ENCODE results near the gene PCMT1. TPM values are rescaled to one million over a fixed set of nuclear protein-coding genes. Genes with fewer than 3 reads are reported as not detected.

Gene PCMT1
- total and polyA plus RNA-seq, 4 donors = 48.4 to 72.1 (median 53.9) TPM

DNA sequence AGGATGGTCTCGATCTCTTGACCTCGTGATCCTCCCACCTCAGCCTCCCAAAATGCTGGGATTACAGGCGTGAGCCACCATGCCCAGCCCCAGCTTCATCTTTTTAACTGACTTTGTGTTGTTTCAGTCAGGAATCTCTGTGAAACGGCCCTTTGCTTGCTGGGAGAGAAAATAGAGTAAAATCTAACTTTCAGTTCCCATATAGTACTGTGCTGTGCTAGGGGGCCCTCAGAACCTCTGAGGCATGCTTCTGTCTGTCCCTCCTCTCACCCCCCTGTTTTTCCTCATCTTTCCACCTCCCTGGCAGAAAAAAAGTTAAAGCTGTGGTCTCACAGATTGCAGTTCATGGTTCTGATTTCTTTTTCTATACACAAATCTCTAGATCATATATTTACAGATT is 66.2 kb downstream of the PCMT1 start:
- WGBS, 2 donors = 92 to 94% methylated on average over 4 of the region's 4 CpGs
- Histone ChIP-seq H3K27ac (ENCODE audit: low read depth in 1 of 2, low read length in 2 of 2) (no peak overlapping the region), H3K27me3 (ENCODE audit: control insufficient read depth in 1 of 2, insufficient read depth in 2 of 2, low read length in 1 of 2) (no peaks in the 10 kb centered on the region), H3K4me1 (ENCODE audit: control insufficient read depth in 1 of 2, insufficient read depth in 2 of 2, low read length in 2 of 2) (no peaks in the 10 kb centered on the region), H3K9me3 (ENCODE audit: control insufficient read depth, low read length) (no peaks in the 10 kb centered on the region), H3K4me3 (ENCODE audit: low read length in 2 of 2) (no peak overlapping the region), H3K36me3 (ENCODE audit: control insufficient read depth in 1 of 2, insufficient read depth in 2 of 2, low read length in 1 of 2) (peaks cover 0 to 1% of the 10 kb centered on the region in 2 donors)
- ATAC-seq (ENCODE audit: low FRiP score) (no peak), DNase-seq (no peak)
- intact Hi-C loops (cut with DNase I) = no loop called here

GRCh38 chr6:149820506-149820905 is 71.0 kb downstream of the PCMT1 start:
- 94 to 97% methylated on average over 7 of the region's 7 CpGs for WGBS, 2 donors
- H3K27me3 ChIP-seq (ENCODE audit: control insufficient read depth in 1 of 2, insufficient read depth in 2 of 2, low read length in 1 of 2) = no peaks in the 10 kb centered on the region
- intact Hi-C loops (cut with DNase I) = no loop called here
- no peak for DNase-seq
- H3K4me1 ChIP-seq (ENCODE audit: control insufficient read depth in 1 of 2, insufficient read depth in 2 of 2, low read length in 2 of 2) = no peaks in the 10 kb centered on the region
- H3K27ac ChIP-seq (ENCODE audit: low read depth in 1 of 2, low read length in 2 of 2) = no peak overlapping the region
- H3K4me3 ChIP-seq (ENCODE audit: low read length in 2 of 2) = no peak overlapping the region
- no peak for ATAC-seq (ENCODE audit: low FRiP score)
- H3K36me3 ChIP-seq (ENCODE audit: control insufficient read depth in 1 of 2, insufficient read depth in 2 of 2, low read length in 1 of 2) = peaks cover 0 to 1% of the 10 kb centered on the region in 2 donors
- H3K9me3 ChIP-seq (ENCODE audit: control insufficient read depth, low read length) = no peaks in the 10 kb centered on the region

DNA sequence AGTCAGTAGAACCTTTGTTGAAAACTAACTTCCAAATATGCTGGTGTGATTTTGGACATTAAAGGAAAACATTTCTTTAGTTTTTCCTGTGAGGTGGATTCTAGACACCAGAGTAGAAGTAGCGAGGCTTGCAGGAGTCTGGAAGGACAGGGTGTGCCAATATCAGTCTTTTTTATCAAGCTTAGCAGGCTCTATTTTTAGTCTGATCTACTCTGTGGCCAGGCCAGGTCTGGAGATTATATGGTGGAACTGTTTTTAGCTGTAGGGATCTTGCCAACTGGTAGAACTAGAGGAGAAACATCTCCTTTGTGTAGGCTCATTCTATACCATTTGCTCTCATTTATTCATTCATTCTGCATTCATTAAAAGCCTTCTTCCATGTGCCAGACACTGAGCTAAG is 72.0 kb downstream of the PCMT1 start:
- ATAC-seq (ENCODE audit: low FRiP score) (no peak), DNase-seq (no peak)
- Histone ChIP-seq H3K9me3 (ENCODE audit: control insufficient read depth, low read length) (no peaks in the 10 kb centered on the region), H3K4me1 (ENCODE audit: control insufficient read depth in 1 of 2, insufficient read depth in 2 of 2, low read length in 2 of 2) (no peaks in the 10 kb centered on the region), H3K27me3 (ENCODE audit: control insufficient read depth in 1 of 2, insufficient read depth in 2 of 2, low read length in 1 of 2) (no peaks in the 10 kb centered on the region), H3K4me3 (ENCODE audit: low read length in 2 of 2) (no peak overlapping the region), H3K27ac (ENCODE audit: low read depth in 1 of 2, low read length in 2 of 2) (no peak overlapping the region), H3K36me3 (ENCODE audit: control insufficient read depth in 1 of 2, insufficient read depth in 2 of 2, low read length in 1 of 2) (peaks cover 0 to 1% of the 10 kb centered on the region in 2 donors)
- intact Hi-C loops (cut with DNase I) = no loop called here
- WGBS, 2 donors = 17 to 41% methylated on average over 1 of the region's 1 CpG

- no peaks in the 10 kb centered on the region for H3K9me3 ChIP-seq (ENCODE audit: control insufficient read depth, low read length)
- peaks cover 0 to 1% of the 10 kb centered on the region in 2 donors for H3K36me3 ChIP-seq (ENCODE audit: control insufficient read depth in 1 of 2, insufficient read depth in 2 of 2, low read length in 1 of 2)
- no peak overlapping the region for H3K4me3 ChIP-seq (ENCODE audit: low read length in 2 of 2)
- ATAC-seq (ENCODE audit: low FRiP score) (no peak), DNase-seq (no peak)
- H3K27me3 ChIP-seq (ENCODE audit: control insufficient read depth in 1 of 2, insufficient read depth in 2 of 2, low read length in 1 of 2) = no peaks in the 10 kb centered on the region
- 90 to 93% methylated on average over 4 of the region's 4 CpGs for WGBS, 2 donors
- intact Hi-C loops (cut with DNase I) = no loop called here
- no peaks in the 10 kb centered on the region for H3K4me1 ChIP-seq (ENCODE audit: control insufficient read depth in 1 of 2, insufficient read depth in 2 of 2, low read length in 2 of 2)
- H3K27ac ChIP-seq (ENCODE audit: low read depth in 1 of 2, low read length in 2 of 2) = no peak overlapping the region
Measured at GRCh38 chr6:149823013-149823412, 73.5 kb downstream of the PCMT1 start.

GRCh38 chr6:149825292-149825691 is 75.8 kb downstream of the PCMT1 start:
- Histone ChIP-seq H3K4me1 (ENCODE audit: control insufficient read depth in 1 of 2, insufficient read depth in 2 of 2, low read length in 2 of 2) (no peaks in the 10 kb centered on the region), H3K36me3 (ENCODE audit: control insufficient read depth in 1 of 2, insufficient read depth in 2 of 2, low read length in 1 of 2) (peaks cover 0 to 1% of the 10 kb centered on the region in 2 donors), H3K9me3 (ENCODE audit: control insufficient read depth, low read length) (no peaks in the 10 kb centered on the region), H3K27ac (ENCODE audit: low read depth in 1 of 2, low read length in 2 of 2) (no peak overlapping the region), H3K4me3 (ENCODE audit: low read length in 2 of 2) (no peak overlapping the region), H3K27me3 (ENCODE audit: control insufficient read depth in 1 of 2, insufficient read depth in 2 of 2, low read length in 1 of 2) (no peaks in the 10 kb centered on the region)
- intact Hi-C loops (cut with DNase I) = no loop called here
- 81 to 83% methylated on average over 4 of the region's 4 CpGs for WGBS, 2 donors
- DNase-seq = no peak
- ATAC-seq (ENCODE audit: low FRiP score) = no peak

- no peaks in the 10 kb centered on the region for H3K36me3 ChIP-seq (ENCODE audit: control insufficient read depth in 1 of 2, insufficient read depth in 2 of 2, low read length in 1 of 2)
- no peaks in the 10 kb centered on the region for H3K4me1 ChIP-seq (ENCODE audit: control insufficient read depth in 1 of 2, insufficient read depth in 2 of 2, low read length in 2 of 2)
- intact Hi-C loops (cut with DNase I) = loop anchor here in 1 of 2 donors (5.0 kb wide), 1 partner anchor 36 kb away; no protein-coding TSS in a partner anchor
- no peaks in the 10 kb centered on the region for H3K27me3 ChIP-seq (ENCODE audit: control insufficient read depth in 1 of 2, insufficient read depth in 2 of 2, low read length in 1 of 2)
- ATAC-seq (ENCODE audit: low FRiP score) (no peak), DNase-seq (no peak)
- WGBS, 2 donors = 18 to 22% methylated on average over 7 of the region's 7 CpGs
- no peaks in the 10 kb centered on the region for H3K9me3 ChIP-seq (ENCODE audit: control insufficient read depth, low read length)
- H3K27ac ChIP-seq (ENCODE audit: low read depth in 1 of 2, low read length in 2 of 2) = no peak overlapping the region
- peak overlapping the region in 1 of 2 donors; percentile 8 for H3K4me3 ChIP-seq (ENCODE audit: low read length in 2 of 2)
Measured at GRCh38 chr6:149830731-149831307, 81.3 kb downstream of the PCMT1 start.

DNA sequence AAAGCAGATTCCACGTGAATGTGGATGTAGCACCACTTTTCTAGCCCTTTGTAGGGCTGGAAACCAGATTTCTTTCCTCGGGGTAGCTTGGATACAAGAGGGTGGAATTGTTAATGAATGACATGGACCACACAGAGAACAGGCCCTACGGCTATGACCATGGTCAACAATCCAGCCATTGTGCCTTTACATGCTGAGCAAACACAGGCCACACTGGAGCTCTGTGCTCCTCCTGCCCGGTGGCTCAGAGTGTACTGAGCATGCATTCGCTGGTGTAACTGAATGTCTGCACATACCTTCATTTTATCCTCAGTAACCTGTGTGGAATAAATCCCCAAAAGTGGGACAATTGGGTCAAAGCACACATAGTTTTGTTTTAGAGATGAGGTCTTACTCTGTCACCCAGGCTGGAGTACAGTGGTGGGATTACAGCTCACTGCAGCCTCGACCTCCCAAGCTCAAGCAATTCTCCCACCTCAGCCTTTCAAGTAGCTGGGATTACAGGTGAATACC is 81.8 kb downstream of the PCMT1 start:
- H3K27me3 ChIP-seq (ENCODE audit: control insufficient read depth in 1 of 2, insufficient read depth in 2 of 2, low read length in 1 of 2) = no peaks in the 10 kb centered on the region
- intact Hi-C loops (cut with DNase I) = loop anchor here in 1 of 2 donors (5.0 kb wide), 1 partner anchor 36 kb away; no protein-coding TSS in a partner anchor
- H3K9me3 ChIP-seq (ENCODE audit: control insufficient read depth, low read length) = no peaks in the 10 kb centered on the region
- ATAC-seq (ENCODE audit: low FRiP score) (no peak), DNase-seq (no peak)
- 64 to 70% methylated on average over 6 of the region's 6 CpGs for WGBS, 2 donors
- no peaks in the 10 kb centered on the region for H3K36me3 ChIP-seq (ENCODE audit: control insufficient read depth in 1 of 2, insufficient read depth in 2 of 2, low read length in 1 of 2)
- no peak overlapping the region for H3K4me3 ChIP-seq (ENCODE audit: low read length in 2 of 2)
- no peaks in the 10 kb centered on the region for H3K4me1 ChIP-seq (ENCODE audit: control insufficient read depth in 1 of 2, insufficient read depth in 2 of 2, low read length in 2 of 2)
- H3K27ac ChIP-seq (ENCODE audit: low read depth in 1 of 2, low read length in 2 of 2) = no peak overlapping the region

DNA sequence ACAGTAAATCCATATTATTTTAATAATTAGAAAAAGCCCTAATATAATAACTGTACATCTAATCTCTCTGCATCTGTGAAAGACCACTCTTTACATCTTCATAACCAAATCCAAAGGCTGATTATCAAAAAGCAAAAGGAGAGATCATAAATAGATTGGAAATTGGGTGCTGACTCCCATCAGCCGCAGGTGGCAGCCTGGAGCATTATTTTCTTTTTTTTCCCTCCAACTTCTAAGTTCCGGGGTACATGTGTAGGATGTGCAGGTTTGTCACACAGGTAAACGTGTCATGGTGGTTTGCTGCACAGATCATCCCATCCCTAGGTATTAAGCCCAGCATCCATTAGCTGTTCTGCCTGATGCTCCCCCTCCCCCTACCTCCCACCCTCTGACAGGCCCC is 84.1 kb downstream of the PCMT1 start:
- no peak overlapping the region for H3K27ac ChIP-seq (ENCODE audit: low read depth in 1 of 2, low read length in 2 of 2)
- no peak for DNase-seq
- 94 to 95% methylated on average over 3 of the region's 3 CpGs for WGBS, 2 donors
- H3K4me1 ChIP-seq (ENCODE audit: control insufficient read depth in 1 of 2, insufficient read depth in 2 of 2, low read length in 2 of 2) = no peaks in the 10 kb centered on the region
- intact Hi-C loops (cut with DNase I) = loop anchor here (1.0 to 5.0 kb wide), 3 partner anchors 34 to 93 kb away; no protein-coding TSS in a partner anchor
- no peak overlapping the region for H3K4me3 ChIP-seq (ENCODE audit: low read length in 2 of 2)
- no peaks in the 10 kb centered on the region for H3K27me3 ChIP-seq (ENCODE audit: control insufficient read depth in 1 of 2, insufficient read depth in 2 of 2, low read length in 1 of 2)
- H3K36me3 ChIP-seq (ENCODE audit: control insufficient read depth in 1 of 2, insufficient read depth in 2 of 2, low read length in 1 of 2) = no peaks in the 10 kb centered on the region
- H3K9me3 ChIP-seq (ENCODE audit: control insufficient read depth, low read length) = no peaks in the 10 kb centered on the region
- ATAC-seq (ENCODE audit: low FRiP score) = no peak

Data from aorta (tissue), 5 donors.